IMR-90 (cell line): ENCODE data around the gene PRSS21. TPM values are rescaled to one million over a fixed set of nuclear protein-coding genes. Genes with fewer than 3 reads are reported as not detected.

Experiments used
- ATAC-seq: fragments of 200-7000 bp; cut with Tn5 transposase; 2 replicates; pipeline ENCODE4 v1.9.1; 2020; ENCODE audit warnings: low read depth, mild to moderate bottlenecking, moderate library complexity
- BruUV-seq: library from RNA; stranded (reverse); fragments of 400-500 nt; replicated peaks from 2 replicates; lab custom pipeline; 2021; lab: Mats Ljungman, UMichigan
- CTCF ChIA-PET: fragments of 300-600 bp; formaldehyde crosslinking; extraction: SDS; loops from one replicate; lab custom pipeline; 2021; ENCODE audit warnings: antibody characterized with exemption; lab: Yijun Ruan, JAX
- POLR2A ChIA-PET: fragments of 300-600 bp; sonication (Branson Sonifier 250); formaldehyde crosslinking; loops from one replicate; lab custom pipeline; 2022; ENCODE audit warnings: antibody characterized with exemption; ENCODE audit not compliant: unreplicated experiment; lab: Charles Lee
- DNase-seq: peaks from one replicate; pipeline ENCODE4 v3.0.0; 2013
- H2AFZ ChIP-seq: replicated peaks from 2 replicates; pipeline ENCODE3; 2013; ENCODE audit warnings: low read length, mild to moderate bottlenecking; ENCODE audit not compliant: poor library complexity
- H2AK5ac ChIP-seq: 2 replicates; pipeline ENCODE4 v1.6.1; 2013; ENCODE audit warnings: low read depth, low read length, inconsistent platforms
- H2AK9ac ChIP-seq: replicated peaks from 2 replicates; pipeline ENCODE3; 2013; ENCODE audit warnings: mild to moderate bottlenecking, low read depth, low read length, moderate library complexity; ENCODE audit not compliant: poor library complexity
- H2BK120ac ChIP-seq: 2 replicates; pipeline ENCODE4 v1.6.1; 2013; ENCODE audit warnings: low read depth, low read length, inconsistent platforms
- H2BK15ac ChIP-seq: 3 replicates; pipeline ENCODE4 v1.6.1; 2013; ENCODE audit warnings: low read depth, low read length, inconsistent platforms
- H2BK20ac ChIP-seq: 2 replicates; pipeline ENCODE4 v1.6.1; 2013; ENCODE audit warnings: low read depth, mild to moderate bottlenecking, inconsistent platforms, low read length, moderate library complexity
- H2BK5ac ChIP-seq: 2 replicates; pipeline ENCODE4 v1.6.1; 2013; ENCODE audit warnings: mild to moderate bottlenecking, low read depth, low read length, inconsistent platforms; ENCODE audit not compliant: poor library complexity, severe bottlenecking
- H3K14ac ChIP-seq: replicated peaks from 2 replicates; pipeline ENCODE4 v1.6.1; 2013; ENCODE audit warnings: low read depth, low read length, inconsistent platforms
- H3K18ac ChIP-seq: 2 replicates; pipeline ENCODE4 v1.6.1; 2013; ENCODE audit warnings: low read depth, low read length, control low read depth
- H3K23ac ChIP-seq: 2 replicates; pipeline ENCODE4 v1.6.1; 2013; ENCODE audit warnings: low read depth, low read length, inconsistent platforms
- H3K27ac ChIP-seq: 2 replicates; pipeline ENCODE4 v1.5.1; 2013; ENCODE audit warnings: mild to moderate bottlenecking, control low read depth, low read length; ENCODE audit not compliant: insufficient read depth
- H3K27me3 ChIP-seq: 2 replicates; pipeline ENCODE4 v1.6.1; 2013; ENCODE audit warnings: low read length; ENCODE audit not compliant: control insufficient read depth, insufficient read depth
- H3K36me3 ChIP-seq: 2 replicates; pipeline ENCODE4 v1.6.1; 2013; ENCODE audit warnings: low read length, mixed read lengths; ENCODE audit not compliant: control insufficient read depth, insufficient read depth
- H3K4ac ChIP-seq: 2 replicates; pipeline ENCODE4 v1.6.1; 2013; ENCODE audit warnings: low read depth, low read length, inconsistent platforms
- H3K4me1 ChIP-seq: 2 replicates; pipeline ENCODE4 v1.6.1; 2013; ENCODE audit warnings: low read length, mixed read lengths; ENCODE audit not compliant: control insufficient read depth, insufficient read depth
- H3K4me2 ChIP-seq: 2 replicates; pipeline ENCODE4 v1.6.1; 2013; ENCODE audit warnings: low read depth, mild to moderate bottlenecking, control low read depth, low read length, moderate library complexity
- H3K4me3 ChIP-seq: 2 replicates; pipeline ENCODE4 v1.5.1; 2013; ENCODE audit warnings: low read depth, mild to moderate bottlenecking, control low read depth, low read length, moderate library complexity; ENCODE audit not compliant: insufficient read depth
- H3K56ac ChIP-seq: 2 replicates; pipeline ENCODE4 v1.6.1; 2013; ENCODE audit warnings: low read length, inconsistent platforms; ENCODE audit not compliant: insufficient read depth; ENCODE audit errors: extremely low read depth
- H3K79me1 ChIP-seq, 2 experiments: 2 replicates each; pipeline ENCODE4 v1.6.1; 2013; ENCODE audit warnings: low read length in 2 of 2, inconsistent platforms in 1 of 2, low read depth in 1 of 2
- H3K9ac ChIP-seq: 2 replicates; pipeline ENCODE4 v1.6.1; 2013; ENCODE audit warnings: low read depth, low read length, control low read depth
- H3K9me1 ChIP-seq: 2 replicates; pipeline ENCODE4 v1.6.1; 2013; ENCODE audit warnings: low read length, inconsistent platforms; ENCODE audit not compliant: insufficient read depth
- H3K9me3 ChIP-seq: 2 replicates; pipeline ENCODE4 v1.6.1; 2013; ENCODE audit warnings: low read length; ENCODE audit not compliant: control insufficient read depth, insufficient read depth
- H4K20me1 ChIP-seq: 2 replicates; pipeline ENCODE4 v1.6.1; 2013; ENCODE audit warnings: low read length, inconsistent platforms; ENCODE audit not compliant: insufficient read depth
- H4K5ac ChIP-seq: 2 replicates; pipeline ENCODE4 v1.6.1; 2013; ENCODE audit warnings: mild to moderate bottlenecking, low read depth, low read length, control low read depth
- H4K8ac ChIP-seq, 2 experiments: 2 replicates each; pipeline ENCODE4 v1.6.1; 2013; ENCODE audit warnings: low read depth in 2 of 2, low read length in 2 of 2, control low read depth in 1 of 2, inconsistent platforms in 1 of 2
- H4K91ac ChIP-seq: 2 replicates; pipeline ENCODE4 v1.6.1; 2013; ENCODE audit warnings: low read depth, low read length, inconsistent platforms; ENCODE audit not compliant: insufficient read depth
- BHLHE40 ChIP-seq: fragments of 150-350 bp; IDR thresholded peaks from 2 replicates; pipeline ENCODE4 v1.6.1; 2016; ENCODE audit warnings: mild to moderate bottlenecking, low read depth, low read length
- CEBPB ChIP-seq: IDR thresholded peaks from 2 replicates; pipeline ENCODE4 v1.6.1; 2012; ENCODE audit warnings: low read depth, low read length, improper control_type of control experiment
- CHD1 ChIP-seq: IDR thresholded peaks from 2 replicates; pipeline ENCODE4 v1.6.1; 2012; ENCODE audit warnings: low read depth, low read length, improper control_type of control experiment
- CTCF ChIP-seq: conservative IDR thresholded peaks from 2 replicates; pipeline ENCODE4 v1.5.1; 2012; ENCODE audit warnings: mild to moderate bottlenecking, low read depth, low read length, improper control_type of control experiment
- ELK1 ChIP-seq: fragments of 150-350 bp; IDR thresholded peaks from 2 replicates; pipeline ENCODE4 v1.6.1; 2016; ENCODE audit warnings: low read depth, mild to moderate bottlenecking, low read length, moderate library complexity, borderline replicate concordance
- FOS ChIP-seq: fragments of 150-350 bp; IDR thresholded peaks from 2 replicates; pipeline ENCODE4 v1.6.1; 2016; ENCODE audit warnings: low read depth, low read length
- MAFK ChIP-seq: IDR thresholded peaks from 2 replicates; pipeline ENCODE4 v1.6.1; 2012; ENCODE audit warnings: low read depth, low read length, improper control_type of control experiment
- MAZ ChIP-seq: IDR thresholded peaks from 2 replicates; pipeline ENCODE4 v1.6.1; 2012; ENCODE audit warnings: low read depth, mild to moderate bottlenecking, low read length, improper control_type of control experiment, moderate library complexity, borderline replicate concordance
- MXI1 ChIP-seq: IDR thresholded peaks from 2 replicates; pipeline ENCODE4 v1.6.1; 2012; ENCODE audit warnings: low read depth, mild to moderate bottlenecking, low read length, moderate library complexity, borderline replicate concordance
- NFE2L2 ChIP-seq: fragments of 150-350 bp; IDR thresholded peaks from 2 replicates; pipeline ENCODE4 v1.6.1; 2016; ENCODE audit warnings: low read depth, mild to moderate bottlenecking, low read length
- POLR2A ChIP-seq: IDR thresholded peaks from 2 replicates; pipeline ENCODE4 v1.6.1; 2012; ENCODE audit warnings: mild to moderate bottlenecking, low read depth, low read length
- RAD21 ChIP-seq: IDR thresholded peaks from 2 replicates; pipeline ENCODE4 v1.6.1; 2012; ENCODE audit warnings: low read length, improper control_type of control experiment
- RCOR1 ChIP-seq: IDR thresholded peaks from 2 replicates; pipeline ENCODE4 v1.6.1; 2012; ENCODE audit warnings: mild to moderate bottlenecking, low read length, improper control_type of control experiment; ENCODE audit not compliant: insufficient replicate concordance
- RFX5 ChIP-seq: IDR thresholded peaks from 2 replicates; pipeline ENCODE4 v1.8.0; 2012; ENCODE audit warnings: low read depth, mild to moderate bottlenecking, low read length, moderate library complexity
- SMC3 ChIP-seq: fragments of 150-350 bp; IDR thresholded peaks from 2 replicates; pipeline ENCODE4 v1.6.1; 2016; ENCODE audit warnings: low read depth, mild to moderate bottlenecking, antibody characterized with exemption, low read length, moderate library complexity
- WGBS, 2 experiments: methylation state at CpG; one replicate each; pipeline versions ENCODE4 v1.1.5 to v1.1.7; 2013; ENCODE audit warnings: missing lambda C conversion rate in 2 of 2; ENCODE audit not compliant: insufficient read length in 1 of 2; ENCODE audit errors: extremely low coverage in 2 of 2; 5-methylcytosine and 5-hydroxymethylcytosine counted together
- dilution Hi-C: fragments of 300-500 bp; cut with HindIII; formaldehyde crosslinking; loops from one replicate; pipeline ENCODE4 v1.14.3; 2018; ENCODE audit warnings: low sequenced_read_pairs; ENCODE audit not compliant: unreplicated experiment
- in situ Hi-C: fragments of 300-500 bp; cut with MboI; formaldehyde crosslinking; loops from 3 replicates; pipeline ENCODE4 v1.14.3; 2019; ENCODE audit warnings: low sequenced_read_pairs, inconsistent platforms, mixed read lengths
- intact Hi-C: fragments of 100-400 bp; cut with micrococcal nuclease; formaldehyde crosslinking; loops from 2 replicates; pipeline ENCODE4 v1.10.0; 2022
- polyA plus RNA-seq, 3 experiments: library from polyadenylated mRNA; depleted of rRNA; stranded (reverse); fragments of >200 nt; gene quantifications; 2 replicates each; pipeline ENCODE4 v1.2.3, GENCODE V29; 2012; ENCODE audit warnings: low replicate concordance in 1 of 3
- total RNA-seq: library from RNA; depleted of rRNA; stranded (reverse); fragments of >200 nt; gene quantifications from 2 replicates; pipeline ENCODE4 v1.2.3, GENCODE V29; 2012
- TF ChIP-seq, protein P1 (sequence below): fragments of 150-350 bp; IDR thresholded peaks from 2 replicates; pipeline ENCODE4 v1.6.1; 2017; ENCODE audit warnings: mild to moderate bottlenecking, antibody characterized with exemption, low read length, low read depth

Gene PRSS21
- total and polyA plus RNA-seq, 2 of the 4 experiments (the other 2 are of a cell fraction) = 0.21 TPM; not detected in 1

GRCh38 chr16:2827831-2828520 lies 10.9 kb downstream of the PRSS21 start:
- H3K14ac ChIP-seq = no peak overlapping the region
- H3K9ac ChIP-seq = no peak overlapping the region
- 87% methylated on average over 8 of the region's 14 CpGs; no CpG with 5 or more reads in 1 of the 2 experiments for WGBS, 2 experiments
- no peaks in the 10 kb centered on the region for H3K9me1 ChIP-seq
- TF ChIP-seq SMC3 = no peak
- TF ChIP-seq CHD1 = no peak
- TF ChIP-seq MAFK = no peak
- no peak for TF ChIP-seq NFE2L2
- TF ChIP-seq CEBPB = no peak
- TF ChIP-seq FOS = no peak
- no peak for TF ChIP-seq RAD21
- no peak for TF ChIP-seq RFX5
- TF ChIP-seq, protein P1, sequence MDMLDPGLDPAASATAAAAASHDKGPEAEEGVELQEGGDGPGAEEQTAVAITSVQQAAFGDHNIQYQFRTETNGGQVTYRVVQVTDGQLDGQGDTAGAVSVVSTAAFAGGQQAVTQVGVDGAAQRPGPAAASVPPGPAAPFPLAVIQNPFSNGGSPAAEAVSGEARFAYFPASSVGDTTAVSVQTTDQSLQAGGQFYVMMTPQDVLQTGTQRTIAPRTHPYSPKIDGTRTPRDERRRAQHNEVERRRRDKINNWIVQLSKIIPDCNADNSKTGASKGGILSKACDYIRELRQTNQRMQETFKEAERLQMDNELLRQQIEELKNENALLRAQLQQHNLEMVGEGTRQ = no peak
- no peak for TF ChIP-seq POLR2A
- no peak for TF ChIP-seq RCOR1
- no peak for TF ChIP-seq BHLHE40
- TF ChIP-seq ELK1 = no peak
- no peak for TF ChIP-seq MAZ
- no peak for TF ChIP-seq CTCF
- TF ChIP-seq MXI1 = no peak
- H2BK15ac ChIP-seq = no peak overlapping the region
- no peak overlapping the region for H3K27ac ChIP-seq
- no peak overlapping the region for H2BK5ac ChIP-seq
- no peaks in the 10 kb centered on the region for H3K36me3 ChIP-seq
- H2BK20ac ChIP-seq = no peak overlapping the region
- dilution Hi-C loops (no loop called here), intact Hi-C loops (no loop called here), in situ Hi-C loops (no loop called here)
- no peak overlapping the region for H2AK9ac ChIP-seq
- no peak overlapping the region for H3K4me2 ChIP-seq
- no peak overlapping the region for H4K91ac ChIP-seq
- no peak for DNase-seq
- no peak for ATAC-seq
- ChIA-PET CTCF (no interaction called here), POLR2A (no interaction called here)
- no peak overlapping the region for H2AK5ac ChIP-seq
- no peak overlapping the region for H3K4ac ChIP-seq
- H3K27me3 ChIP-seq = peaks cover 56% of the 10 kb centered on the region
- H3K23ac ChIP-seq = no peak overlapping the region
- H3K4me1 ChIP-seq = no peaks in the 10 kb centered on the region
- no peak overlapping the region for H4K8ac ChIP-seq
- H3K79me1 ChIP-seq = no peaks in the 10 kb centered on the region
- H4K20me1 ChIP-seq = no peaks in the 10 kb centered on the region
- H3K56ac ChIP-seq = no peak overlapping the region
- no peak overlapping the region for H2BK120ac ChIP-seq
- no peak overlapping the region for H4K5ac ChIP-seq
- no peak overlapping the region for H3K18ac ChIP-seq
- no peaks in the 10 kb centered on the region for H3K9me3 ChIP-seq
- no TSS peak for BruUV-seq
- no peak overlapping the region for H2AFZ ChIP-seq
- no peak overlapping the region for H3K4me3 ChIP-seq
